Vagina (tissue), 2 donors: Measurements from ENCODE around the gene TRIM64C.
"Not testable (repeated sequence)": the region's sequence is repeated elsewhere in the genome, so short reads cannot be mapped to it uniquely, and the experiment has no call there.

Experiments
- CTCF ChIP-seq, 3 experiments: fragments of 450-650 bp in 2 of 3; fragments of 200-600 bp in 1 of 3; sonication (generic) in 1 of 3; IDR thresholded peaks; one replicate each; pipeline ENCODE4 v1.5.1; 2017 to 2019; ENCODE audit warnings: antibody characterized with exemption in 3 of 3, mild to moderate bottlenecking in 2 of 3, moderate library complexity in 2 of 3
- POLR2A ChIP-seq, 2 donors: fragments of 450-650 bp; IDR thresholded peaks; one replicate each; pipeline ENCODE4 v1.6.1; 2017; ENCODE audit warnings: antibody characterized with exemption in 2 of 2, mild to moderate bottlenecking in 2 of 2, moderate library complexity in 2 of 2
- POLR2AphosphoS5 ChIP-seq, 2 donors: sonication (generic); formaldehyde crosslinking; IDR thresholded peaks; one replicate each; pipeline ENCODE4 v1.9.0; 2017; ENCODE audit warnings: antibody characterized with exemption in 2 of 2, mild to moderate bottlenecking in 2 of 2, low read depth in 1 of 2; ENCODE audit not compliant: insufficient read depth in 1 of 2

DNA sequence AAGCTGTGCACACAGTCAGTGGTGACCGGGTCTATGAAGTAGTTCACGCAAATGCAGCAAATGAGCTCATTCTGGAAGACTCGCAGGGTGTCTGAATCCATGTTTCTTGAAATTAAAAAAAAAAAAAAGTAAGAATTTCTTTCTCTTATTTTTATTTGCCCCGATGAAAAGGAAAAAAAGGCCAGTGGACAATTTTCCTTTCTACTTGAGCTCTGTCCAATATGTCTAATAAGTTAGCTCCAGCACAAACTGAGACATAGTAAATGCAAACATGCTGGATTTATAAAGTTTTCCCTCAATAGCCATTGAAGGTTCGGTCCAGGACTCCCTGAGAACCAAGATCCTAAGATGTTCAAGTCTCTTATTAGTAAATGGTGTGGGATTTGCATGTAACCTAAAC, at the start of gene TRIM64C:
- TF ChIP-seq CTCF (IDR thresholded peaks at IDR 0.05); POLR2A (IDR thresholded peaks at IDR 0.05); POLR2AphosphoS5 (IDR thresholded peaks at IDR 0.05; ENCODE audit: insufficient read depth in 1 of 2, low read depth in 1 of 2): not testable (repeated sequence)
